Spinal cord (tissue), 10 donors: ENCODE results near the gene ASIC3. TPM values are rescaled to one million over a fixed set of nuclear protein-coding genes. Genes with fewer than 3 reads are reported as not detected.
"Not testable (repeated sequence)": the region's sequence is repeated elsewhere in the genome, so short reads cannot be mapped to it uniquely, and the experiment has no call there.

Source experiments
- DNase-seq, 6 donors: peaks; one replicate each; pipeline versions ENCODE4 v3.0.0 to v3.0.0-alpha.2; 2013 to 2015; ENCODE audit warnings: low spot score in 6 of 6, low read depth in 4 of 6
- H3K27ac ChIP-seq: one replicate; pipeline ENCODE4 v1.5.1; 2013; ENCODE audit warnings: low read depth, low read length, control low read depth
- H3K27me3 ChIP-seq: one replicate; pipeline ENCODE4 v1.6.1; 2013; ENCODE audit warnings: low read length; ENCODE audit not compliant: control insufficient read depth, insufficient read depth
- H3K36me3 ChIP-seq: one replicate; pipeline ENCODE4 v1.6.1; 2013; ENCODE audit warnings: low read length; ENCODE audit not compliant: control insufficient read depth, insufficient read depth
- H3K4me1 ChIP-seq: one replicate; pipeline ENCODE4 v1.6.1; 2013; ENCODE audit warnings: low read length; ENCODE audit not compliant: control insufficient read depth, insufficient read depth
- H3K4me3 ChIP-seq: one replicate; pipeline ENCODE4 v1.5.1; 2013; ENCODE audit warnings: low read depth, low read length, control low read depth
- H3K9me3 ChIP-seq: one replicate; pipeline ENCODE4 v1.6.1; 2013; ENCODE audit warnings: low read length; ENCODE audit not compliant: control insufficient read depth, insufficient read depth
- WGBS: methylation state at CpG from one replicate; pipeline ENCODE4 v1.1.5; 2013; ENCODE audit warnings: missing lambda C conversion rate; ENCODE audit not compliant: insufficient coverage; 5-methylcytosine and 5-hydroxymethylcytosine counted together
- polyA plus RNA-seq, 2 donors: library from polyadenylated mRNA; unstranded; fragments of 120-200 nt; gene quantifications; one replicate each; pipeline ENCODE4 v1.2.1, GENCODE V29; 2013; ENCODE audit not compliant: insufficient read length in 2 of 2
- total RNA-seq, 2 donors: library from RNA; depleted of rRNA in 1 of 2; stranded (reverse); fragments of 120-200 nt in 1 of 2; fragments of >200 nt in 1 of 2; gene quantifications; one replicate each; pipeline versions ENCODE4 v1.2.3 to v1.2.4, GENCODE V29; 2013 to 2014
- donor health status: healthy.

The ASIC3 gene
- total and polyA plus RNA-seq, 4 donors, result 1.5 to 18.0 (median 8.8) TPM

GRCh38 chr7:151008143-151008510 is 40.2 kb upstream of the ASIC3 start:
- Histone ChIP-seq H3K36me3 (peaks cover 13% of the 10 kb centered on the region), H3K4me1 (peaks cover 44% of the 10 kb centered on the region), H3K9me3 (no peaks in the 10 kb centered on the region), H3K27me3 (peaks cover 7% of the 10 kb centered on the region), H3K27ac (no peak overlapping the region), H3K4me3 (no peak overlapping the region)
- WGBS, result 53% methylated on average over 7 of the region's 11 CpGs
- peak in 1 of 6 donors; percentile 34 for DNase-seq

- DNase-seq, result peak in 2 of 6 donors; percentile 47 to 49
- Histone ChIP-seq H3K4me3 (peak overlapping the region; percentile 21), H3K4me1 (peaks cover 49% of the 10 kb centered on the region), H3K27ac (no peak overlapping the region), H3K9me3 (no peaks in the 10 kb centered on the region), H3K36me3 (peaks cover 13% of the 10 kb centered on the region), H3K27me3 (peaks cover 8% of the 10 kb centered on the region)
- 36% methylated on average over 39 of the region's 40 CpGs for WGBS
Observed at GRCh38 chr7:151008511-151009323, 39.6 kb upstream of the ASIC3 start.

GRCh38 chr7:151009327-151010036 is 38.8 kb upstream of the ASIC3 start:
- WGBS, result 61% methylated on average over 20 of the region's 22 CpGs
- Histone ChIP-seq H3K9me3 (no peaks in the 10 kb centered on the region), H3K4me1 (peaks cover 56% of the 10 kb centered on the region), H3K27me3 (peaks cover 10% of the 10 kb centered on the region), H3K27ac (no peak overlapping the region), H3K4me3 (no peak overlapping the region), H3K36me3 (peaks cover 13% of the 10 kb centered on the region)
- DNase-seq, result no peak

- peaks cover 10% of the 10 kb centered on the region for H3K27me3 ChIP-seq
- no peak overlapping the region for H3K27ac ChIP-seq
- no peaks in the 10 kb centered on the region for H3K9me3 ChIP-seq
- WGBS, result 21% methylated on average over 7 of the region's 7 CpGs
- H3K4me3 ChIP-seq, result no peak overlapping the region
- DNase-seq, result no peak
- peaks cover 13% of the 10 kb centered on the region for H3K36me3 ChIP-seq
- H3K4me1 ChIP-seq, result peaks cover 56% of the 10 kb centered on the region
Observed at GRCh38 chr7:151010037-151010306, 38.4 kb upstream of the ASIC3 start.

GRCh38 chr7:151010307-151011096 is 37.8 kb upstream of the ASIC3 start:
- Histone ChIP-seq H3K4me3 (no peak overlapping the region), H3K9me3 (no peaks in the 10 kb centered on the region), H3K27ac (no peak overlapping the region), H3K36me3 (peaks cover 13% of the 10 kb centered on the region), H3K4me1 (peaks cover 56% of the 10 kb centered on the region), H3K27me3 (peaks cover 10% of the 10 kb centered on the region)
- peak in 1 of 6 donors; percentile 38 for DNase-seq
- WGBS, result 33% methylated on average over 17 of the region's 18 CpGs

GRCh38 chr7:151011097-151011409 is 37.3 kb upstream of the ASIC3 start:
- H3K27me3 ChIP-seq, result peaks cover 10% of the 10 kb centered on the region
- no peak overlapping the region for H3K27ac ChIP-seq
- no peak overlapping the region for H3K4me3 ChIP-seq
- peaks cover 56% of the 10 kb centered on the region for H3K4me1 ChIP-seq
- DNase-seq, result no peak
- no peaks in the 10 kb centered on the region for H3K9me3 ChIP-seq
- WGBS, result no CpG with 5 or more reads among the region's 1 CpG
- H3K36me3 ChIP-seq, result peaks cover 13% of the 10 kb centered on the region

GRCh38 chr7:151011616-151012015 is 36.7 kb upstream of the ASIC3 start:
- peaks cover 56% of the 10 kb centered on the region for H3K4me1 ChIP-seq

GRCh38 chr7:151012031-151012692 is 36.2 kb upstream of the ASIC3 start:
- H3K9me3 ChIP-seq, result no peaks in the 10 kb centered on the region
- H3K27ac ChIP-seq, result no peak overlapping the region
- H3K27me3 ChIP-seq, result peaks cover 10% of the 10 kb centered on the region
- H3K36me3 ChIP-seq, result peaks cover 12% of the 10 kb centered on the region
- no peak for DNase-seq
- peaks cover 56% of the 10 kb centered on the region for H3K4me1 ChIP-seq
- H3K4me3 ChIP-seq, result no peak overlapping the region
- 93% methylated on average over 6 of the region's 6 CpGs for WGBS

More at GRCh38 chr7:151011616-151012015, 36.7 kb upstream of the ASIC3 start:
- DNase-seq, H3K4me3 ChIP-seq, H3K9me3 ChIP-seq, H3K27ac ChIP-seq: not testable (repeated sequence)
- H3K36me3 ChIP-seq, result peaks cover 16% of the 10 kb centered on the region
- peaks cover 10% of the 10 kb centered on the region for H3K27me3 ChIP-seq
- WGBS, result 90% methylated on average over 7 of the region's 12 CpGs

GRCh38 chr7:151012911-151013347 is 35.4 kb upstream of the ASIC3 start:
- H3K9me3 ChIP-seq, result no peaks in the 10 kb centered on the region
- DNase-seq, result peak in 2 of 6 donors; percentile 69 to 87
- H3K4me1 ChIP-seq, result peaks cover 57% of the 10 kb centered on the region
- H3K36me3 ChIP-seq, result peaks cover 9% of the 10 kb centered on the region
- WGBS, result 10% methylated on average over 22 of the region's 23 CpGs
- H3K27me3 ChIP-seq, result peaks cover 11% of the 10 kb centered on the region
- H3K4me3 ChIP-seq, result peak overlapping the region; percentile 40
- H3K27ac ChIP-seq, result peak overlapping the region; percentile 47
